Naive thymus-derived CD4-positive, alpha-beta T cell (primary cell): ENCODE measurements around the gene CREG1. TPM values are rescaled to one million over a fixed set of nuclear protein-coding genes. Genes with fewer than 3 reads are reported as not detected.
A peak's percentile ranks its signal among the peaks of the same experiment; 100 is the strongest.

Experiments
- ATAC-seq: fragments of 150-1000 bp; cut with Tn5 transposase; 2 replicates; pipeline ENCODE4 v1.10.0; 2021; ENCODE audit warnings: mild to moderate bottlenecking, moderate library complexity
- CTCF ChIA-PET: fragments of 350-600 bp; sonication (Branson Sonifier 250); formaldehyde crosslinking; loops from one replicate; lab custom pipeline; 2021; ENCODE audit warnings: antibody characterized with exemption; lab: Charles Lee
- POLR2A ChIA-PET: fragments of 350-600 bp; sonication (Branson Sonifier 250); formaldehyde crosslinking; loops from one replicate; lab custom pipeline; 2021; ENCODE audit warnings: antibody characterized with exemption, inconsistent platforms; lab: Charles Lee
- DNase-seq, 9 donors: peaks; one replicate each; pipeline versions ENCODE4 v3.0.0 to v3.0.0-alpha.2; 2020 to 2022; ENCODE audit warnings: mixed read lengths in 1 of 9
- H3K27ac ChIP-seq: one replicate; pipeline ENCODE4 v1.7.0; 2013; ENCODE audit warnings: mild to moderate bottlenecking, low read depth, low read length, moderate library complexity
- H3K27me3 ChIP-seq, 2 donors: one replicate each; pipeline ENCODE4 v1.7.0; 2013; ENCODE audit warnings: low read length in 2 of 2, mild to moderate bottlenecking in 2 of 2, moderate library complexity in 2 of 2; ENCODE audit not compliant: control insufficient read depth in 2 of 2, insufficient read depth in 2 of 2
- H3K36me3 ChIP-seq, 3 experiments: 1 replicate in 2 of 3; 2 replicates in 1 of 3; pipeline ENCODE4 v1.7.0; 2013; ENCODE audit warnings: low read length in 3 of 3, mild to moderate bottlenecking in 3 of 3, moderate library complexity in 1 of 3; ENCODE audit not compliant: insufficient read depth in 3 of 3, control insufficient read depth in 2 of 3
- H3K4me1 ChIP-seq, 2 donors: one replicate each; pipeline ENCODE4 v1.7.0; 2013; ENCODE audit warnings: low read length in 2 of 2, mild to moderate bottlenecking in 2 of 2, moderate library complexity in 1 of 2; ENCODE audit not compliant: control insufficient read depth in 2 of 2, insufficient read depth in 2 of 2
- H3K4me3 ChIP-seq: 2 replicates; pipeline ENCODE4 v1.7.0; 2013; ENCODE audit warnings: mild to moderate bottlenecking, low read length
- H3K9me3 ChIP-seq, 3 experiments: 1 replicate in 2 of 3; 2 replicates in 1 of 3; pipeline ENCODE4 v1.7.0; 2013; ENCODE audit warnings: low read length in 3 of 3; ENCODE audit not compliant: control insufficient read depth in 2 of 3
- H3K27ac Mint-ChIP-seq, 9 donors: one replicate each; pipeline ENCODE4 v1.8.0; 2020 to 2022; ENCODE audit warnings: mixed read lengths in 9 of 9, mild to moderate bottlenecking in 8 of 9, moderate library complexity in 5 of 9, inconsistent platforms in 2 of 9
- H3K27me3 Mint-ChIP-seq, 5 donors: one replicate each; pipeline ENCODE4 v1.8.0; 2021 to 2022; ENCODE audit warnings: mixed read lengths in 5 of 5, mild to moderate bottlenecking in 1 of 5
- H3K36me3 Mint-ChIP-seq, 5 donors: one replicate each; pipeline ENCODE4 v1.8.0; 2020 to 2022; ENCODE audit warnings: mixed read lengths in 5 of 5, mild to moderate bottlenecking in 3 of 5, inconsistent platforms in 1 of 5
- H3K4me1 Mint-ChIP-seq, 7 donors: one replicate each; pipeline ENCODE4 v1.8.0; 2020 to 2022; ENCODE audit warnings: mixed read lengths in 7 of 7, mild to moderate bottlenecking in 3 of 7, inconsistent platforms in 1 of 7
- H3K4me3 Mint-ChIP-seq, 10 donors: one replicate each; pipeline ENCODE4 v1.8.0; 2020 to 2022; ENCODE audit warnings: mild to moderate bottlenecking in 10 of 10, mixed read lengths in 10 of 10, moderate library complexity in 6 of 10, inconsistent platforms in 2 of 10
- H3K9me3 Mint-ChIP-seq, 11 donors: one replicate each; pipeline ENCODE4 v1.8.0; 2020 to 2022; ENCODE audit warnings: mixed read lengths in 11 of 11, mild to moderate bottlenecking in 4 of 11, inconsistent platforms in 1 of 11, moderate library complexity in 1 of 11
- intact Hi-C, 2 donors: fragments of 100-400 bp; cut with micrococcal nuclease; formaldehyde crosslinking; loops; one replicate each; pipeline ENCODE4 v1.15.1; 2023
- polyA plus RNA-seq, 2 donors: library from polyadenylated mRNA; unstranded; fragments of 300-500 nt; fragmentation: Illumina TruSeq; gene quantifications; one replicate each; pipeline ENCODE4 v1.2.3, GENCODE V29; 2021
- total RNA-seq, 6 experiments: library from RNA in 5 of 6; stranded (reverse) in 5 of 6; gene quantifications; 1 replicate in 5 of 6; 2 replicates in 1 of 6; pipeline ENCODE4 v1.2.3 and lab custom pipeline; 2021 to 2026

CREG1 gene
- total and polyA plus RNA-seq, 7 experiments from 2014 or later, result 10.6 to 40.6 (median 23.4) TPM

DNA sequence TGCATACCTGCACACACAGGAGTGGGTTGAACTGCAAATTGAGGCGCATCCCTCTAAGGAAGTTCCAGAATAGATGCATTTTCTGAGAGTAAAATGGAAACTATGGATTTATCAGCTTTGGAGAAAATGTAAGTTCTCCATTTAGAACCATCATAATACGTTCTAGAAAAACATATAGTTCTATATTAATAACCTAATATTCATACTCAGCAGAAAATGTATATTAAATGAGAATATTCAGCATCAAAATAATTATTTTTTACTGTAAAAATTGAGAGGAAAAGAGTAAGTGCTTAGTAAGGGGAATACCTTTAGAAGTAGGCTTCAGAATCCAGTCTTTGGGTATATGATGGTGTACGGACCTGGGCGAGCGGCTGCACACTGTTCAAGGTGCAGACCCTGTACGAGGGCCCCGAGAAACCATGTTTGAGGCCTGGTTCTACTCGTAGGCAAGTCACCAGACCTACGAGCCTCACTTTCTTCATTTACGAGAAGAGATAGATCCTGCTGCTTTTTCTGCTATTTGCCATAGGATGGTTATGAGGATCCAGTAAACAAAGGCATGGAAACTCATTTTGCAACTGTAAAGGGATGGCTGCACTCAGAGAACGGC is 42.1 kb downstream of the CREG1 start:
- POLR2A ChIA-PET, result interaction anchor here (0.7 to 4.2 kb wide), 12 partner anchors 9 to 116 kb away, joined by 3 to 43 read pairs (median 4); no protein-coding TSS in a partner anchor
- H3K36me3 Mint-ChIP-seq, result peaks cover 6 to 67% (median 57%) of the 10 kb centered on the region in 5 donors
- intact Hi-C loops, result no loop called here
- H3K27ac Mint-ChIP-seq, result peak overlapping the region in 8 of 9 donors; percentile 85 to 100 (median 94)
- Histone ChIP-seq H3K27me3 (no peaks in the 10 kb centered on the region), H3K4me1 (peaks cover 52 to 61% of the 10 kb centered on the region in 2 donors), H3K27ac (peak overlapping the region; percentile 96), H3K4me3 (peak overlapping the region; percentile 46), H3K36me3 (peaks cover 0 to 31% (median 4%) of the 10 kb centered on the region in 3 experiments), H3K9me3 (no peaks in the 10 kb centered on the region)
- peaks cover 52 to 96% (median 73%) of the 10 kb centered on the region in 7 donors for H3K4me1 Mint-ChIP-seq
- ATAC-seq (no peak), DNase-seq (no peak)
- no peaks in the 10 kb centered on the region for H3K27me3 Mint-ChIP-seq
- CTCF ChIA-PET, result interaction anchor here (0.6 kb wide), 1 partner anchor 109 kb away, joined by 4 read pairs; no protein-coding TSS in a partner anchor
- H3K4me3 Mint-ChIP-seq, result peak overlapping the region; percentile 79 to 100 (median 90)
- peaks cover 0 to 3% (median 0%) of the 10 kb centered on the region in 11 donors for H3K9me3 Mint-ChIP-seq

DNA sequence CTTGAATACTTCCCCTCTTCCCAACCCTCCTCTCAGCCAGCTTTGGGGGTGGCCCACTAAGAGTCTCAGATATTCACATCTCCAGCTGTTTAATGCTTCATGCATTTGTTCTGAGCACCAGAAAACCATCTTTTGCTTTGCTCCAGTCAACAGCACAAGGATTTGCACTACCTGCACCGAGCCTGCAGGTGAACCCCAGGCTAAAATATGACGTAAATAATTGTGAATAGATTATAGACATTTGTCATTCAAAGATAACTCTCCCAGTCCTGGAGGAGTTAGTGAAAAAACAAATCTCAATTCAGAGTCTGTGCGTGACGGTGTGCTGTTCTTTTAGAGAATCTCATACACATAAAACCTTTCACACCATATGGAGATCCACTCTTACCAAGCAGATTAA is 42.7 kb downstream of the CREG1 start:
- DNase-seq, result peak in 4 of 9 donors; percentile 35 to 62 (median 45)
- H3K27me3 Mint-ChIP-seq, result no peaks in the 10 kb centered on the region
- ChIA-PET CTCF (no interaction called here), POLR2A (interaction anchor here (0.7 to 4.2 kb wide), 12 partner anchors 9 to 73 kb away, joined by 3 to 43 read pairs (median 4); no protein-coding TSS in a partner anchor)
- intact Hi-C loops, result loop anchor here in 1 of 2 donors (1.0 kb wide), 2 partner anchors 7 to 11 kb away; partner anchors contain the start of gene CD247
- H3K36me3 Mint-ChIP-seq, result peaks cover 6 to 64% (median 51%) of the 10 kb centered on the region in 5 donors
- H3K9me3 Mint-ChIP-seq, result peaks cover 0 to 3% (median 0%) of the 10 kb centered on the region in 11 donors
- no peaks in the 10 kb centered on the region for H3K27me3 ChIP-seq
- peak overlapping the region; percentile 96 for H3K27ac ChIP-seq
- H3K27ac Mint-ChIP-seq, result peak overlapping the region; percentile 48 to 100 (median 94)
- H3K4me1 ChIP-seq, result peaks cover 54 to 66% of the 10 kb centered on the region in 2 donors
- H3K36me3 ChIP-seq, result peaks cover 0 to 31% (median 4%) of the 10 kb centered on the region in 3 experiments
- peak overlapping the region; percentile 58 to 100 (median 90) for H3K4me3 Mint-ChIP-seq
- H3K4me3 ChIP-seq, result peak overlapping the region; percentile 29
- H3K9me3 ChIP-seq, result no peaks in the 10 kb centered on the region
- peaks cover 55 to 98% (median 79%) of the 10 kb centered on the region in 7 donors for H3K4me1 Mint-ChIP-seq
- ATAC-seq, result peak; percentile 63

DNA sequence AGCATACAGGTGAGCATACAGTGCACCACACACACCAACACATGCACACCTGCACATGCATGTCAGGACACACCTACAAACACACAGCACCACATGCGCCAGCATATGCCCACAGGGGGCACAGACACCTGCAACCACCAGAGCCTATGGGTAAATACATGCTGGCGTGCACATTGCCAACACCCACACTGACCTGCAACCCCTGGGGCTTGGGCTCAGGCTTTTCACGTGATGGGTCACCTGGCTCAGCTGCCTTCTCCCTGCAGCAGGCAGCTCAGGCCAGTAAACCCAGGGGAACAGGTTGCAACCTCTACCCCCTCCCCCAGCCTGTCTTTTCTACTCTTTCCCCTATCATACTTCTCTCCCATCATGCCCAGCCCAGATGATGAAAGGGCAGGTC is 43.3 kb downstream of the CREG1 start:
- intact Hi-C loops, result loop anchor here in 1 of 2 donors (1.0 kb wide), 2 partner anchors 8 to 10 kb away; partner anchors contain the start of gene CD247
- Mint-ChIP-seq H3K9me3 (peaks cover 0 to 3% (median 0%) of the 10 kb centered on the region in 11 donors), H3K27me3 (no peaks in the 10 kb centered on the region), H3K36me3 (peaks cover 6 to 58% (median 44%) of the 10 kb centered on the region in 5 donors), H3K27ac (peak overlapping the region; percentile 80 to 100 (median 94)), H3K4me3 (peak overlapping the region; percentile 58 to 100 (median 90)), H3K4me1 (peaks cover 57 to 98% (median 85%) of the 10 kb centered on the region in 7 donors)
- POLR2A ChIA-PET, result interaction anchor here (0.7 to 4.2 kb wide), 15 partner anchors 8 to 72 kb away, joined by 3 to 43 read pairs (median 5); partner anchors contain the start of gene CD247
- Histone ChIP-seq H3K36me3 (peaks cover 0 to 31% (median 4%) of the 10 kb centered on the region in 3 experiments), H3K4me1 (peaks cover 48 to 73% of the 10 kb centered on the region in 2 donors), H3K27me3 (no peaks in the 10 kb centered on the region), H3K27ac (peak overlapping the region; percentile 96), H3K9me3 (no peaks in the 10 kb centered on the region), H3K4me3 (peak overlapping the region; percentile 29)
- DNase-seq (peak in 1 of 9 donors; percentile 38), ATAC-seq (peak; percentile 37)
- CTCF ChIA-PET, result interaction anchor here (1.2 kb wide), 1 partner anchor 8 kb away, joined by 6 read pairs; the partner anchor contains the start of gene CD247

DNA sequence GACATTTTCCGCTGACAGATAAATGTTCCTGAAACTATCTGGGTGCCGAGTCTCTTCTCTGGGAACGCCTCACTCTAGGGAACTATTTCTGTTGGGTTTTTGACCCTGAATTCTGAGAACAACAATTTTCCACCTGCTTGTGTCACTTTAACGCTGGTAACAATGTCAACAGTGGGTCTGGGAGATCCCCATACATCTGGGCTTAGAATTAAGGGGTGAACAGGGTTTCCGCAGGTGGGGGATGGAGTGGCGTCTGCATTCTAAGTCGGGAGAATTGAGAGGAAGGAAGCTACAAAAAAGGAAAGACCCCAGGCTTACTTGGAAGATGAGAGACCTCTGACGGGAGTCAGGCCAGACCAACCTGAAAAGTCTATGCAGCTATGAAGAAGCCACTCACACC is 44.0 kb downstream of the CREG1 start:
- ATAC-seq (peak; percentile 74), DNase-seq (peak in 3 of 9 donors; percentile 46 to 86 (median 53))
- Mint-ChIP-seq H3K4me3 (peak overlapping the region; percentile 58 to 100 (median 90)), H3K27me3 (no peaks in the 10 kb centered on the region), H3K9me3 (peaks cover 0 to 3% (median 0%) of the 10 kb centered on the region in 11 donors), H3K4me1 (peaks cover 64 to 98% (median 91%) of the 10 kb centered on the region in 7 donors), H3K36me3 (peaks cover 6 to 54% (median 41%) of the 10 kb centered on the region in 5 donors), H3K27ac (peak overlapping the region; percentile 80 to 100 (median 94))
- Histone ChIP-seq H3K9me3 (no peaks in the 10 kb centered on the region), H3K27me3 (no peaks in the 10 kb centered on the region), H3K4me1 (peaks cover 41 to 76% of the 10 kb centered on the region in 2 donors), H3K27ac (peak overlapping the region; percentile 96), H3K36me3 (peaks cover 0 to 32% (median 4%) of the 10 kb centered on the region in 3 experiments), H3K4me3 (peak overlapping the region; percentile 29)
- POLR2A ChIA-PET, result interaction anchor here (0.6 to 4.2 kb wide), 16 partner anchors 9 to 414 kb away, joined by 3 to 43 read pairs (median 4); partner anchors contain the start of gene CD247
- CTCF ChIA-PET, result interaction anchor here (1.2 kb wide), 1 partner anchor 9 kb away, joined by 6 read pairs; the partner anchor contains the start of gene CD247
- intact Hi-C loops, result no loop called here

DNA sequence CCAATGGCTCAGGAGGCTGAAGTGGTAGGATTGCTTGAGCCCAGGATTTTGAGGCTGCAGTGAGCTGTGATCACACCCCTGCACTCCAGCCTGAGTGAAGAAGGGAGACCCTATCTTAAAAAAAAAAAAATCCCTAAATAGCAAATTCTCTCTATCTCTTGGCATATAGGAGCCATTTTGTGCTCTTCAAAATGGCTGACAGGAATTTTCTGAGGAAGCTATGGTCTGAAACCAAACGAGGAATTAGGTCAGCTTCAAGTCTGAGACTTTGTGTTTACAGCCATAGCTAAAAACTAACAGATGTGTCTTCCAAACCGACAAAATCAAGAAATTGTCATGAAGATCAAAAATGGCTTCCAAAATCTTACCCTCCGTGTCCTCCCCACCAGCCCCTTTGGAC is 45.8 kb downstream of the CREG1 start:
- Histone ChIP-seq H3K27me3 (no peaks in the 10 kb centered on the region), H3K27ac (peak overlapping the region; percentile 96), H3K4me1 (peaks cover 46 to 90% of the 10 kb centered on the region in 2 donors), H3K4me3 (no peak overlapping the region), H3K36me3 (peaks cover 0 to 51% (median 4%) of the 10 kb centered on the region in 3 experiments), H3K9me3 (no peaks in the 10 kb centered on the region)
- ChIA-PET CTCF (interaction anchor here (0.6 to 1.4 kb wide), 11 partner anchors 8 to 239 kb away, joined by 3 to 10 read pairs (median 3); partner anchors contain the start of gene CD247), POLR2A (interaction anchor here (0.7 to 5.1 kb wide), 16 partner anchors 9 to 69 kb away, joined by 3 to 86 read pairs (median 4); partner anchors contain the start of genes CD247 and CREG1)
- no peak for ATAC-seq
- Mint-ChIP-seq H3K9me3 (peaks cover 0 to 3% (median 0%) of the 10 kb centered on the region in 11 donors), H3K36me3 (peaks cover 6 to 62% (median 54%) of the 10 kb centered on the region in 5 donors), H3K27ac (peak overlapping the region in 8 of 9 donors; percentile 80 to 100 (median 94)), H3K4me1 (peaks cover 73 to 99% (median 96%) of the 10 kb centered on the region in 7 donors), H3K27me3 (no peaks in the 10 kb centered on the region), H3K4me3 (peak overlapping the region in 8 of 10 donors; percentile 41 to 100 (median 84))
- intact Hi-C loops, result no loop called here
- DNase-seq, result no peak

DNA sequence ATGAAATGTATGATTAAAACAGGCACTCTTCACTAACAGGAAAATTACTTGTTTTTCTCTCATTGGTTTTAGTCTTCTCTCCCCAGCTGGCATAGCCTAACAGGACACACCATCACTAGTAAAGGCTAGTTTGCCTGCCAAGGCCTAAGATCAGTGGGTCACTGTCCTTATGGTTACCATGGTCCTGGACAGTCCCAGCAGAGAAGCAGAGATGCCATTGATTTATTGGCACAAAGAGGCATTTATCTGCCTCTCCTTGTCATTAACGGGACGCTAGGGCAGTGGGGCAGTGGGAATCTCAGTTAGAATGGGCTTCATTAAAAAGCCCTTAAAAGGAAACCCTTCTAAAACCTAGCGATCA is 49.1 kb downstream of the CREG1 start:
- no peaks in the 10 kb centered on the region for H3K27me3 ChIP-seq
- DNase-seq (no peak), ATAC-seq (no peak)
- H3K27me3 Mint-ChIP-seq, result no peaks in the 10 kb centered on the region
- peaks cover 46 to 92% of the 10 kb centered on the region in 2 donors for H3K4me1 ChIP-seq
- peaks cover 0 to 49% (median 0%) of the 10 kb centered on the region in 3 experiments for H3K36me3 ChIP-seq
- H3K27ac ChIP-seq, result peak overlapping the region; percentile 96
- intact Hi-C loops, result no loop called here
- POLR2A ChIA-PET, result interaction anchor here (0.6 to 5.1 kb wide), 8 partner anchors 11 to 72 kb away, joined by 3 to 86 read pairs (median 11); partner anchors contain the start of gene CD247
- peaks cover 75 to 100% (median 96%) of the 10 kb centered on the region in 7 donors for H3K4me1 Mint-ChIP-seq
- H3K9me3 Mint-ChIP-seq, result no peaks in the 10 kb centered on the region
- no peaks in the 10 kb centered on the region for H3K9me3 ChIP-seq
- H3K36me3 Mint-ChIP-seq, result peaks cover 5 to 55% (median 43%) of the 10 kb centered on the region in 5 donors
- CTCF ChIA-PET, result interaction anchor here (1.0 to 1.7 kb wide), 5 partner anchors 12 to 55 kb away, joined by 3 to 9 read pairs (median 4); partner anchors contain the start of genes CD247 and CREG1
- H3K4me3 Mint-ChIP-seq, result peak overlapping the region in 9 of 10 donors; percentile 55 to 100 (median 80)
- H3K27ac Mint-ChIP-seq, result peak overlapping the region in 8 of 9 donors; percentile 83 to 100 (median 94)
- no peak overlapping the region for H3K4me3 ChIP-seq
